Regular cardiac myocyte (primary cell): ENCODE data around the gene SS18. TPM values are rescaled to one million over a fixed set of nuclear protein-coding genes. Genes with fewer than 3 reads are reported as not detected.

Source experiments
- total RNA-seq: library from RNA; depleted of rRNA; stranded (reverse); fragments of >200 nt; gene quantifications from 2 replicates; pipeline ENCODE4 v1.2.3, GENCODE V29; 2014

Gene SS18, protein sequence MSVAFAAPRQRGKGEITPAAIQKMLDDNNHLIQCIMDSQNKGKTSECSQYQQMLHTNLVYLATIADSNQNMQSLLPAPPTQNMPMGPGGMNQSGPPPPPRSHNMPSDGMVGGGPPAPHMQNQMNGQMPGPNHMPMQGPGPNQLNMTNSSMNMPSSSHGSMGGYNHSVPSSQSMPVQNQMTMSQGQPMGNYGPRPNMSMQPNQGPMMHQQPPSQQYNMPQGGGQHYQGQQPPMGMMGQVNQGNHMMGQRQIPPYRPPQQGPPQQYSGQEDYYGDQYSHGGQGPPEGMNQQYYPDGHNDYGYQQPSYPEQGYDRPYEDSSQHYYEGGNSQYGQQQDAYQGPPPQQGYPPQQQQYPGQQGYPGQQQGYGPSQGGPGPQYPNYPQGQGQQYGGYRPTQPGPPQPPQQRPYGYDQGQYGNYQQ
- 126 and 141 TPM in 2 replicates for total RNA-seq

DNA sequence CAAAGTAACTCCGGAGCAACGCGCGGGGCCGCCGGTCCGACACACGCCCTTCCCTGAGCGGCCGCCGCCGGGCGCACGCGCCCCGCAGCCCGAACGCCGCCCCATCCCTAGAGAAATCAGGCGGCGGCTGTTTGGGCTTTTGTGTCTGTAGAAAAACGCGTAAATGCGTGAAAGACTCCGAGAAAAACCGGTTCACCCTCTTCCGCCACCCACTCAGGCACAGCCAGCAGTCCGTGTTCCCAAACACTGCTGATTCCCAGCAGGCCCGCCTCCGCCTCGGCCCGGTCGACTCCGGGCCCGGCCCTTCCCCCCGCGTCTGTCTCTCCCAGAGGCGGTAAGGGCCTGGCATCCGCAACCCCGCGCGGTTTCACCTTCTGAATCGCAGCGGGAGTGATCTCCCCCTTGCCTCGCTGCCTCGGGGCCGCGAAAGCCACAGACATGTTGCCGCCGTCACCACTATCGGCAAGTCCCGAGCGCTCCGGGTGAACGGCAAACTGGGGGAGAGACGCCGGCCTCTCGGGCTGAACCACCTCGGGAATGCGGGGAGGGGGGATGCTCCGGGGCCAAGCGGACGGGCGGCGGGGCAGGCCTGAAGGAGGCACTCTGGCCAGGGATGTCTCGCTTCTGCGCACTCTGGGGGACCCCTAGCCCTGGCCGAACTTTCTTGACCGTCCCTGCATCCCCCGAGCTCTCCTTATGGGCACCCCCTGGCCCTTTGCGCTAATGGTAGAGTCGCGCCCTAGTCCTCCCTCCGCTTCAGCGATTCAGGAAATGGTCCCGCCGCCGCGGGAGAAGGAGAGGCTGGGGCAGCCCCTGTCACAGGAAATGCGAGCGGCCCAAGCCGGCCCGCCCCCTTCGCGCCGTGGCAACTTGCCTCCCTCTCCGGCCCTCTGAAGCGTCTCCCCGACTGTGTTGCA is at the start of gene SS18:
Gene SS18 (minus strand): TSS at position 484 of the 917 bp plus-strand sequence. CDS start 44 bp downstream, at position 440.

DNA sequence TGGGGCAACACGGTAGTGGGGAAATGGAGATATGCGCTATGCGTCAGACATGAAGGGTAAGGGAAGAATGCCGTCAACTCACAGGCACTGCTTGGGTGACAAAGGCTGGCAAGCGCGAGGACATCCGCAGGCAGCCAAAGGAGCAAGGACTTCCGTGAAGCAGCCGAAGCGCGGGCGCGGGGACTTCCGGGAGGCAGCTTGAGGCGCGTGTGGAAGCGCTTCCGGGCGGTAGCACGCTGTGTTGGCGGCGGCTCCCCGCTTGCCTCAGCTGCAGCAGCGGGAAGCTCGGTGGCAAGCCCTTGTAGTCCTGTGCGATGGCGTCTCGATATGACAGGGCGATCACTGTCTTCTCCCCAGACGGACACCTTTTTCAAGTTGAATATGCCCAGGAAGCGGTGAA is 43.2 kb upstream of the SS18 start, which contains the start of gene PSMA8:
Gene PSMA8 (plus strand): TSS at position 218 of the 400 bp plus-strand sequence. CDS start 97 bp downstream, at position 315.

Other genes with a start within 250 kb of the SS18 start
- under 0.01 TPM in 1 of 2 replicates, not detected in the other for gene PSMA8, start 43.3 kb upstream of the SS18 start, total RNA-seq
- gene TAF4B, start 135.8 kb upstream of the SS18 start, total RNA-seq: 2.3 and 5.6 TPM in 2 replicates